ENCODE measurements around the gene ASPSCR1.

Gene ASPSCR1

GRCh38 chr17:82013772-82014321 is 36.4 kb downstream of the ASPSCR1 start:
- DNase-seq, result no peak

DNA sequence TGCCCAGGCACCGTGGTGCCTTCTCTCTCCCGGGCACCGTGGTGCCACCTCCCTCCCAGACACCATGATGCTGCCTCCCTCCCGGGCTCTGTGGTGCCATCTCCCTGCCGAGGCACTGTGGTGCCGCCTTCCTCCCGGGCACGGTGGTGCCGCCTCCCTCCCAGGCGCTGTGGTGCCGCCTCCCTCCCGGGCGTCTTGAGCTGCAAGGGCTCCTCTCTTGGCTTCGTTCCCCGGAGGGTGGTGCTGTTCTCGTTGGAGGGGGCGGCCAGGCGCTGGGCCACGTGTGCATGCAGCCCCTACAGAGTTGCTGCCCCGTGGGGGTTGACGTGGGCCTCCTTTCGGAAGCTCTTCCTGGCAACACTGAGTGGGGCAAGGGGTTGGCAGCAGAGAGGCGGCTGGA is 37.0 kb downstream of the ASPSCR1 start:
- DNase-seq, result no peak

DNA sequence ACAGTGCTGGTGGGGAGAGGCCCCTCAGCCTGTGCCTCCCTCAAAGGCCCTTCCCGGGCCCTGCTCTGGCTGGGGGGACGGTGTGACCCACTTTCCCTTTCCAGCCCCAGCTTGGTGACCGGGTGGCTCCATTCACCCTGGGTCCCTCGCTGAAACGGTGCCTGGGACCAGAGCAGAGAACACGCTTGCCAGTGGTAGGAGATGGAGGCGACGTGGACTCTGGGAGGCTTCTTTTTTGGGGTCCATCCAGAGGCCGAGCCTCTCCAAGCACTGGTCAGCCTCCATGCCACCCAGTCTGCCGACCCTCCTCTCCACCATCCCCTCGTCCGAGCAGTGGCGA is 37.5 kb downstream of the ASPSCR1 start:
- no peak for DNase-seq

DNA sequence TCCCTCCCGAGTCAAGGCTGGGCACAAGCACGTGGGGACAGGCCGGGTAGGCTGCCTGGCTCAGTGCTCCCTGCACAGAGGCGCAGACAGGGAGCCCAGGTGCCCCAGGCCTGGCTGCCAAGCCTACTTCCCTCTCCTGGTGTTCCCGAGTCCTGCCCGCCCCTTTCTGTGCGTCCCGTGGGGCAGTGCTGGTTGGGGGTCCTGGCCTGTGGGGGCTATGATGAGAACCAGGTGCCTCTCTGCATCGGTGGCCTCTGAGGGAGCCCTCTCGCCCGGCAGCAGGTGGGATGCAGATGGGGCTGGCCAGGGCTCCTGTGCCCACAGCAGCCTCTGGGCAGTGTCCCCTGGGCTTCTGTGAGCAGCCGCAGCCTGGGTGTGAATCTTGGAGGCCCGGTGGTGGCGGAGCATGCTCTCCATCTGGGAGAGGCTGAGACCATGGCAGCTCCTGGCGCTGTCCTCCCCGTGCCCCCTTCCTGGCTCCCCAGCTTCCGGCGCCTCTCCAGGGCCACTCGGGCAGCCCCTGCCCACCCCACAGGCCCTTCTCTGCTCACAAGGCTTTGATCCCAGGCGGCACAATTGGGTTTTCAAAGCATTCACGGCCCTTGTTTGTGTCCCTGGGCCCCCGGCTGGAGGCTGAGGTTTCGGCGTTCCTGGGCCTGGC is 38.0 kb downstream of the ASPSCR1 start:
- DNase-seq, result no peak

- no peak for DNase-seq
Observed at GRCh38 chr17:82016061-82016874, 38.8 kb downstream of the ASPSCR1 start.

GRCh38 chr17:82016875-82017459 is 39.5 kb downstream of the ASPSCR1 start:
- no peak for DNase-seq

- no peak for DNase-seq
Observed at GRCh38 chr17:82017612-82018151, 40.3 kb downstream of the ASPSCR1 start.

DNA sequence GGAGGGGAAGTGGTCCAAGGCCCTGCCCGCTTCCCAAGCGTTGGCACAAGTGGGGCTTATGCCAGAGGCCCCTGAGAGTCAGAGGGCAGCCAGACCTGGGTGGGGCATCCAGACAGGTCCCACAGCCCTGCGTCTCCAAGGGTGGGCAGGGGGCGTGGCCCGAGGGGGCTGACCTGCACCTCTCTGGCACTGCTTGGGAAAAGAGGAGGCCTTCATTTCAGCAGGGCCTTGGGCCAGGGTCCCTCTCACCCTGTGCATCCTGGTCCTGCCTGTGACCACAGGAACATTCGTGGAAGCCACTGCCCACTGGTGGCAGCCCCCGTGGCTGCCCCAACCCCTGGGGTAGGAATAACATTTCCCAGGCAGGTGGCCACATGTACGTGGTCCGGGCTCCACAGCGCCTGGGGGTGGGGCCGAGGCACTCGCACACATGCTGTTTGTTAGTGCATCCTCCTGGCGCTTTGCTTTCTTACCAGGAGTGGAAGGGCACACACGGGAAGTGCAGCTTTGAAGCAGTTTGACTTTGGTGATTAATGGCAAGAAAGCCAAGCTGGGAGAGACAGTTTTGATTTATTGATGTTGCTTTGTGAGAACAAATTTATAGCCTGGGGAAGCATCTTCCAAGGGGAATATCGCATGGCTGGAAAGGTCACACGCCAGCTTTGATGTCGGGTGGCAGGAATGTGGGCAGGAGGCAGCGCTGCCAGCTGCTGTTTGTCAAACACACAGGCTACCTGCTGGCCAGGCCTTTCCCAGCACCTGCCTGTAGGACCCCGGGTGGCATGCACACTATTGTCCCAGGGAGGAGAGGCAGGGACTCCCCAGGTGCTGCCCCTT is 40.9 kb downstream of the ASPSCR1 start:
- DNase-seq, result no peak

DNA sequence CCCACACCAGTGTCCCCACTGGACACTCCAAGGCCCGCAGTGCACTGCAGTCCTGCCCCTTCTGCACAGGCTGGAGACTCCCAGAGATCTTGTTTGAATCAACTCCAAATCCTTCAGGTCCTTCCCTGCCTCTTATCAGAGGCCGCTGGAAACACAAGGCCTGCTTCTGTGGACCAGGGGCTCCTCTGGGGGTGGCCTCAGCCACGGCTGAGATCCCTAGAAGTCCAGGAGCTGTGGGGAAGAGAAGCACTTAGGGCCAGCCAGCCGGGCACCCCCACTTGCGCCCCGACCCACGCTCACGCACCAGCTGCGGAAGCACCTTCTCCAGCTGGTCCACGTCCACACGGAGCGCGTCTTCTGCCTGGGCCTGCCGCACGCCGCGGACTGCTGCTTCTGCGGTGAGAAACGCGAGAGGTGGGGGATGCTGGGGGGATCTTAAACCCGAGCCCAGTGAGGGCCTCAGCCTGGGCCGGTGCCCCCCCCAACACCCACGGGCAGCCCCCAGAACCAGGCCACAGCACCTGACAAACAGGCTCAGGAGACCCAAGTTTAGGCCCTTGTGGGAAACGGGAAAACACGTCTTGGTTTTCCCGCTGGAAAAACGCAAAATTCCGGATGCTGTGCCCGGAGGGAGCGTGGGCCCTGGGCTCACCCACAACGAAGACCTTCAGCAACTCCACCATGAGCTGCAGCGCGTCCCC is 41.7 kb downstream of the ASPSCR1 start:
- no peak for DNase-seq

DNA sequence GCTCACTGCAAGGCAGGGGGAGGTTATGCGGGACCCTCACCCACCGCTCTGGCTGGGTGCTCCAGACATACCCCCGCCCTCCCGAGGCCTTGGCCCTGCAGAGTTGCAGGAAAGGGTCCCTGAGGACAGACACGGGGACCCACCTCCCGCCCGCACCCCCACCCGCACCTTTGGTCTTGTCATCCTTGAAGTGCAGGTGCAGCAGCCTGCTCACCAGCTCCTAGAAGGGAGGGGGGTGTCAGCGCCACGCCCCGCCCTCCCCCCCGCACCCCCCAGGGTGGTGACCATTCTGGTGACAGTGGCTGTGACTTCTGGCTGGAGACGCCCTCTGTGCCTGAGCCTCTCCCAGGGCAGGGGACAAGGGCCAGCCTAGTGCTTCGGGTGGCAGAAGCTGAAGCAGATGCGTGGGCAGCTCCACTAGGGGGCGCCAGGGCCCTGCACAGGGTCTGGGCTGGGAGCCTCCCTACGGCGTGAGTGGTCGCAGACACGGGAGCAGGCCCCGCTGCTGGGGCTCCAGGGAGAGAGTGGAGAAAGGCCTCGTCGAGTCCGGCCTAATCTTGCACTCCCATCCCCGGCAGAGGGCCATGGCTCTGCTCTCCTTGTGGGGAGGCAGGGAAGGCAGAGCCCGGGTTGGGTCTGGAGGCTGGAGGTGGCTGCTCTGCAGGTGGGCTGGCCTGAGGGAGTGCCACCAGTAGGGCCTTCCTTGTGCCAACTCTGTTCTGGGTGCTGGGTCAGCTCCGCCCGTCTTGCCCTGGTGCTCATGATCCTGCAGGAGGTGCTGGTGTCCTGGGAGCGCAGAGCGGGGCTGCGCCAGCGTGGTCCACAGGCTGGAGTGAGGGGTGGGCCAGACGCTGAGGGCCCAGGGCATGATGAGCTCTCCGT is 42.5 kb downstream of the ASPSCR1 start:
- peak; percentile 14 for DNase-seq

- DNase-seq, result no peak
Observed at GRCh38 chr17:82020572-82021106, 43.2 kb downstream of the ASPSCR1 start.

DNA sequence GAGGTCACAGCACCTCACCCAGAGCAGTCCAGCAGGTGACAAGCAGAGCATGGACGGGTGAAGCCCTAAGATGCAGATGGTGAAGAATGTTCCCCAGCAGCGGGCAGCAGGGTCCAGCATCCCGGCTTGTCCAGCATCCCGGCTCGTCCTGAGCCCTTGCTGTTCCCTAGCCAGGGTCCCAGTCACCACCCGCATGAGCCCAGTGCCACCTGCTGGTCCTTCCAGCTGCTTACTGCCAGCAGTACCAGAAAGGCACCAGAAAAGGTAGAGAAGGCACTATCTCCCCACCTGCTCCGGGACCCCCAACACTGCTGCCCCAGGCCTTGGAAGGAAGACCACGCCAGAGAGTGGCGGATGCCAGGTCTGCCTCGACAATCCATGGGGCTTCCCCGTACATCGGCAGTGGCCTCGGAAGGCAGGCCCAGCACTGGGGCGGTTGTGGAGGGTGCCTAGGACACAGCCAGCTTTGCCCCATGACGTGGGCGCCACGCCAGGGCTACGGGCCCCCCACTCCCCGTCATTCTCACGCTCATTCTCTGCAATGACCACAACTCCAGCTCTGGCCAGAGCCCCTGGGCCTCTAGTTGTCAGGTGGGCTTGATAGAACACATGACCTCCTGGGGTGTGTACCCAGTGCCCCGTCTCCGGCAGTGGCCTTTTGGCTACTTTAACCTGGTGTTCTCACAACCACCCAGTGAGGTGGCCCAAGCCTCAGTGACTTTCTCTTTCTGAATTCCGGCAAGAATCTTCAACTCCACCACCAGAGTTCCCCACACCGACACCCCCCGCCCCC is 43.9 kb downstream of the ASPSCR1 start:
- DNase-seq, result peak; percentile 46

DNA sequence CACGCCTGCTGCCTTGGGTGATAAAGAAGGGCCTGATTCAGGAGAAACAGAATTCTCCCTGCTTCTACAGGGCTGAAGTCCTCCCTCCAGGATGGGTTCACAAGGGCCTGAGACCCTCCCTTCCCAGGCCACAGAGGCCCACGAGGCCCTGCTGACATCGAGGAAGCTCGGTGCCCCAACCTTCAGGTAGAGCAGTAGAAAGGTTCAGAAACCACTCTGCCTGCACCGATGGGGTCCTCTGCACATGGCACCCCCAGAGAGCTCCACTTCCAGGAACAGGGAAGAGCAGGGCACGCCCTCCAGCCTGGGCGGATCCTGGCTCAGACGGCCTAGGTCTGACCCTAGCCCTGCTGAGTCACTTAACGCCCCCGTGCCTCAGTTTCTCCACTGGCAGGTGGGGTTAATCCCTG is 44.5 kb downstream of the ASPSCR1 start:
- DNase-seq, result no peak

DNA sequence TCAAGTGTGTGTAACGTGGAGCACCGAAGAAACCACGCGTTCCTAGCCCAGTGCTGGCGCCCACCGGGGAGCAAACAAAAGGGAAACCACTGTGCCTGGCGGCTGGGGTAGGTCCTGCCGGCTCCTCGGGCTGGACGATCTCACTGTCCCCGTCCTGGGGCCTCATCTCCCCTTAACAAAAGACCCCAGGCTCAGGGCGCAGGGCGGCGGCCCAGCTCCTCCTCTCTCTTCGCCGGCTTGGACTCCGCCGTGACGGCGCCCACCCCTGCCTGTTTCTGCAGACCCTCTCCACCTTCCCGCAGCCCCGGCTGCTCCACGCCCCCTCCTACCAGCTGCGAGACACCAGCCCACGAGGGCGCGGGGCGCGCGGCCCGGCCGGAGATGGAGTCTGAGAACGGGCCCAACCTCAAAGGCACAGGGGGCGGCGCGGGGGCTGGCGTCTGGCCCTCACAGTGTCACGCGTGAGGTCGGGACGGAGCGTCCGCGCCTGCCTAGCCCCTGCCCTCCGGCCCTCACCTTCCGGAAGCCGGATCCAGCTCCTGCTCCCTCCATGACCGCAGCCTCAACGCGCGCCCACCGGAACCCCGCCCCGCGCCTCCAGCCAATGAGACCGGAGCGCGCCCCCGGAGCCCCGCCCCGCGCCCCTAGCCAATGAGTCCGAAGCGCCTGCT is 45.0 kb downstream of the ASPSCR1 start, which contains the start of gene CENPX:
Gene CENPX, minus strand, starts transcription at position 569 of the 671 bp plus-strand sequence. Its CDS starts 17 bp downstream, at position 552.
- DNase-seq, result no peak

DNA sequence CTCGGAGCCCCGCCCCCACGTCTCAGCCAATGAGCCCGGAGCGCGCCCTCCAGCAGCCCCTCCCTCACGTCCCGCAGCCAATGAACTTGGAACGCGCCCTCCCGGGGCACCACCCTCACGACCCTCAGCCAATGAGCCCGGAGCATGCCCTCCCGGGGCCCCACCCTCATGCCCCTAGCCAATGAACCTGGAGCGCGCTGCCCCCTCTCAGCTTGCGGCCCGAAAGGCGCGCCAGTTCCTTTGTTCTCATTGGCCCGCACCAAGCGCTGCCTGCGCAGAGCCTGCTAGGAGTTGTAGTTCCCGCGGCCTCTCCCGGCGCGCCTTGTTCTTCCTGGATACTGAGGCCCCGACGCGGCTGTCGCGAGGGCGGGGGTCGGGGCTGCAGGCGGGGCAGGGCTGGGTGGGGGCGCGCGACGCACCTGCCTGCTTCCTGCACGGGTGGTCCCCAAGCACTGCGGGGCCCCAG is 45.6 kb downstream of the ASPSCR1 start, which contains the start of gene LRRC45:
Gene LRRC45, plus strand, starts transcription at position 325 of the 466 bp plus-strand sequence. CDS start 339 bp downstream, outside the sequence.
- peak; percentile 99 for DNase-seq

GRCh38 chr17:82023447-82024241 is 46.2 kb downstream of the ASPSCR1 start:
- no peak for DNase-seq

DNA sequence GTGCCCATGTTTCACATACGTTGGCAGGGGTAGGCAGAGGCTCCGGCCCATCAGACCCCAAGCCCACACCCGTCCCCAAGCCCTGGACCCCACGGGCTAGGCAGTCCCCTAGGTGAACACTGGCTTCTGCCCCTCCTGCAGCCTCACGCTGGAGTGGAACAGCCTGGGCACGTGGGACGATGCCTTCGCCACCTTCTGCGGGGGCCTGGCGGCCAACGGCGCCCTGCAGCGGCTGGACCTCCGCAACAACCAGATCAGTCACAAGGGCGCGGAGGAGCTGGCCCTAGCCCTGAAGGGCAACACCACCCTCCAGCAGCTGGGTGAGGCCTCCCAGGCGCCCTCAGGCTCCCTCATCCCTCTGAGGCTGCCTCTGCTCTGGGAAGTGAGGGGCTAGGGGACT is 47.4 kb downstream of the ASPSCR1 start:
- no peak for DNase-seq

All from kidney glomerular epithelial cell (primary cell).